Medulla oblongata (tissue), 1 donor: ENCODE data around the gene DUOX2.
A peak's percentile ranks its signal among the peaks of the same experiment; 100 is the strongest.
"Not testable (repeated sequence)": the region's sequence is repeated elsewhere in the genome, so short reads cannot be mapped to it uniquely, and the experiment has no call there.

Experiments
- DNase-seq: peaks from one replicate; pipeline ENCODE4 v3.0.0-alpha.2; 2015; ENCODE audit errors: extremely low spot score

Gene DUOX2

DNA sequence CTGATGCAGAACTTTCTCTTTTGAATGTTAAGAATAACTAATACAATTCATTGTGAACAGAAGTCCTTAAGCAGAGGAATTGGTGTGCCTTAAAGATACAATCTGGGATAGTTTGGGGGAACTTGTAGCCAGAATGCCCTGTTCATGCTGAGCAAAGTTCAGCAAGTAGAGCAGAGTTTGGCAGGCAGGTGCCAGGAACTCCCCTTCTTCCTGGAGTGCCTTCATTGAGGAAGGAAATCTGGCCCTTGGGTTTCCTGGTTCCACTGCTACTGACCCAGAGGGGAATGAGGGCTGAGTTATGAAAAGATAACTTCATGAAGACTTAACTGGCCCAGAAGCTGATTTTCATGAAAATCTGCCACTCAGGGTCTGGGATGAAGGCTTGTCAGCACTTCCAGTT, 40.4 kb downstream of the DUOX2 start:
- not testable (repeated sequence) for DNase-seq

GRCh38 chr15:45069942-45070360, 44.0 kb downstream of the DUOX2 start:
- DNase-seq = not testable (repeated sequence)

GRCh38 chr15:45064386-45064785, 49.6 kb downstream of the DUOX2 start:
- DNase-seq = no peak

- DNase-seq = not testable (repeated sequence)
Observed at GRCh38 chr15:45062301-45062700, 51.7 kb downstream of the DUOX2 start.

- not testable (repeated sequence) for DNase-seq
Observed at GRCh38 chr15:45058690-45059675, 55.0 kb downstream of the DUOX2 start.

DNA sequence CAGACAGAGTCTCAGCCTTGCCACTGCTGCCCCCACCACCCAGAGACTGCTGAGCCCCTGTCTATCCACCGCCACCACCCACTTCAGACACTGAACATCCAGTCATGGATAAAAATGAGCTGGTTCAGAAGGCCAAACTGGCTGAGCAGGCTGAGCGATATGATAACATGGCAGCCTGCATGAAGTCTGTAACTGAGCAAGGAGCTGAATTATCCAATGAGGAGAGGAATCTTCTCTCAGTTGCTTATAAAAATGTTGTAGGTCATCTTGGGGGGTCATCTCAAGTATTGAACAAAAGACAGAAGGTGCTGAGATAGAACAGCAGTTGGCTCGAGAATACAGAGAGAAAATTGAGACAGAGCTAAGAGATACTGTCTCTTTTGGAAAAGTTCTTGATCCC, 61.3 kb downstream of the DUOX2 start:
- DNase-seq = not testable (repeated sequence)

DNA sequence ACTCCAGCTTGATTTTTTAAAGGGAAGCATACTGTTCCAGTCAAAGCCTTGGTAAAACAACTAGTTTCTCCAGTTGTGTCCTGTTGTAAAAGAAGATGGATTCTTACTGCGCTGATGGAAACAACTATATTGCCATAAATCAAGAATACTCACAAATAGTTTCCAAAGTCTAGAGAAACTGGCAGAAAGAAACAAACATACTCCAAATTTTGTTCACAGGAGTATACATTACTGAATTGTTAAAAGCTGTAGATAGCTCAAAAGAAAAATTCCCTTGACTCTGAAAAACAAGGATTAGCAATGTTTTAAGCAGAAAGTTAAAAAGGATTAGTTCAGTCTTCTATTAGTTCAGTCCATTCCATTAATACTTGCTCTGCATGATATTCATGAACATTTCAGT, 63.4 kb downstream of the DUOX2 start:
- DNase-seq = no peak

DNA sequence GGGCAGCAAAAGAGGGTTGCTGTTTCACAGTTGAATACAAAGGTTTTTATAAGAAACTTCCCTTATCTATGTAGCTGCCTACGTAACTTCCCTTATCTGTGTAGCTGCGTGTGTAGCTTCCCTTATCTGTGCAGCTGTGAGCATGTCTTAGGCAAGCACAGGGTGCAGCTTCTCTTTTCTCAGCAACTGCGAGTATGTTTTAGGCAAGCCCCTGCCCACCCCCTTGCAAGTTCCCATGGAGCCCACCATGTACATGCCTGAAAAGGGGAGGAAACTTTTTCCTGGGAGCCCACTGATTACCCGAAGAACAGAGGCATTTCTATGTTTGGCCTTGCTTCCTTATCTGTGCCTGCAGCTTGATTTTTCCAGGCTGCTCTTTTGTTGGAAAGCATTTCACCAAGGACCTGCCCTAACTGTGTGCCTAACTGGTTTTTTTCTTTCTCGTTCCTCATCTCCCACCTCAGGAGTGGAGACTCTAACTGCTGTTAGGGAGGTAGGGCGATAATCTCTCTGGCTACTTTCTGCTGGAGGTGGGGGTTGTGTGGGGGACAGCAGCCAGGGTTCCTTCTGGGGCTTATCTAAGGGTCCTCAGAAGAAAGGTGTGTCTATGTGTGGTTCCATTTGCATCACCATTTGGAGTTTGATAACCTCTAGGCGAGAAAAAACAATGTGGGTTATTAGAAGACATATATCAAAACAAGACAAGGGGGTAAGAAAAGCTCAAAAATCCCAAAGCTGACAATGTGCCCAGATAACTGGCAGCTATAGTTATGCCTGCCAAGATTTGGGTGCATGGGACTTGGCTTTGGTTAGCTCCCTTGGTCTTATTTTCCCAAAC, 65.0 kb downstream of the DUOX2 start:
- DNase-seq = peak; percentile 62

DNA sequence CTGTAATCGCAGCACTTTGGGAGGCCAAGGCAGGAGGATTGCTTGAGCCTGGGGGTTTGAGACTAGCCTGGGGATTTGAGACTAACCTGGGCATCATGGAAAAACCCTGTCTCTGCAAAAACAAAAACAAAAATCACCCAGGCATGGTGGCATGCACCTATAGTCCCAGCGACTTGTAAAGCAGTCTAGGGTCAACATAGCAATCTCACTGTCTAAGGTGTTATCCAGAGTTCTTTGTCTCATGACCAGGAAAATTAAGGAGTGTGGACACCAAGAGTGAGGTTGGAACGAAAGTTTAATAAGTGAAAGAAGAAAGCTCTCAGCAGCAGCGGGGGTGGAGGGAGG, 65.6 kb downstream of the DUOX2 start:
- DNase-seq = not testable (repeated sequence)

DNA sequence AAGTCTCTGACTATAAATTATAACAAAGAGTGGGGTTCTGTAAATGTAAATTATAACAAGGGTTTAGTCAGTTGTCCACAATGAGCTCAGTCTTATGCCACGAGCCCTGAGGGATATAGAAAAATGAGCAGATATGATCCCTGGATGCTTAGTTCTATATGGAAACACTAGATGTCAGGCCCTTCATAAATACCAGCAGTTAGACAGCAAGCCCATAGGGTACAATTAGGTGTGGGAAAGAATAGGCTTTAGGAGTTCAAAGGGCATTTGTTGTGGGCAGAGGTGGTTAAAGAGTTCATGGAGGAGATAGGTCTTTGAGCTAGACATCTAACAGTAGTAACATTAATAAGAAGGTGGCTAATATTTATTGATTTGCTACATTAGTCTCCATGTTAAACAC, 69.7 kb downstream of the DUOX2 start:
- DNase-seq = not testable (repeated sequence)

DNA sequence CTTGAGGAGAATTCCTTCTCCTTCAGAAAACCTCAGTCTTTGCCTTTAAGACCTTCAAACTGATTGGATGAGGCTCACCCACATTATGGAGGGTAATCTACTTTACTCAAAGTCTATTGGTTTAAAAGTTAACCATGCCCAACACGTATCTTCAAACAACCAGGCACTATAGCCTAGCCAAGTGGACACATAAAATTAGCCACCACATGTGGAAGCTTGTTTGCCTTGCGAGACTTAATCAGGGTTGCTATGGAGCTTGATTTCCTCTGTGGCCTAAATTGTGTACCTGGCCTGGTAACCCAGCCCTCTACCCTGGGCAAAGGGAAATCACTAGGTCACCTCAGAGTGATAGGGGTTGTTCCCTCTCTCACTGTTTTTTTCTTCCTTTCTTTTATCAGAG, 71.1 kb downstream of the DUOX2 start:
- DNase-seq = not testable (repeated sequence)
